NCI-H524 treated with DMSO at 0.1 percent for 48 hours (cell line): Measurements from ENCODE around the gene DUSP1.
"Not testable (repeated sequence)": the region's sequence is repeated elsewhere in the genome, so short reads cannot be mapped to it uniquely, and the experiment has no call there.

Experiments
- DNase-seq: peaks from one replicate; lab custom pipeline; 2025; lab: John Stamatoyannopoulos, UW

DUSP1 gene

DNA sequence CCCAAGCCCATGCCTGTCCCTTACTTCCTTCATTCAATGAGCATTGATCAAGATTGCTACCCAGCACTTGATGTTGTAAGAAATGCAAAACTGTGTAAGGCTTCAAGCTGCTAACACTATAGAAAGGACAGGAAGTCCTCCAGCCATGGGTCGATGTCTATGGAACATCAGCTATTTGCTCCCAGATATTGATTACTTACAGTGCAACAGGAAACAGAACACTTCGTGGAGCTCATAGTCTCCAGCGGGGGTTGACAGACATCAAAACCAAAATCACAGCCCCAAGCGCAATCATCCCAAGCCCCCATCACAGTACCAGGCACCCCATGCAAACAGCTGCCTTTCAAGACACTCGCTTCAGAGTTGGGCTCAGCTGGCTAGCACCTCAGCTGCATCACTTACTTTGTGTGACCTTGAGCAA is 26.8 kb upstream of the DUSP1 start:
- DNase-seq: no peak

DNA sequence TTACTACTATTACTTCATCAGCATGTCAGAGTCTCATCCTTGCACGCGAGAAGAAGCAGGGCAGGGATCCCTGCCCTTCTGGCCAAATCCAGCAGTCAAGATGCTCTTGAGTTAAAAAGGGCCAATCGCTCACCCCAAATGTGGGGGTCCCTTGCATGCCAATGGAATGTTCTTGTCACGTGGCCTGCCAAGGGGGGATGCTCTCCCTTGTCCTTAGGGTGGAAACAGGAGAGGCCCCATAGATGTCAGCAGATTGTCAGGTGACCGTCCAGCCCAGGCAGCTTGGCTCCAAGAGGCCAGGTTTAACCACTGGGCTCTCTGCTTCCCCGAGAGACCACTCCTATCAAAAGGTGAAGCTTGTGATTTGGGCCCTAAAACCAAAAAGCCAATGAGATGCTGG is 25.3 kb upstream of the DUSP1 start:
- no peak for DNase-seq

DNA sequence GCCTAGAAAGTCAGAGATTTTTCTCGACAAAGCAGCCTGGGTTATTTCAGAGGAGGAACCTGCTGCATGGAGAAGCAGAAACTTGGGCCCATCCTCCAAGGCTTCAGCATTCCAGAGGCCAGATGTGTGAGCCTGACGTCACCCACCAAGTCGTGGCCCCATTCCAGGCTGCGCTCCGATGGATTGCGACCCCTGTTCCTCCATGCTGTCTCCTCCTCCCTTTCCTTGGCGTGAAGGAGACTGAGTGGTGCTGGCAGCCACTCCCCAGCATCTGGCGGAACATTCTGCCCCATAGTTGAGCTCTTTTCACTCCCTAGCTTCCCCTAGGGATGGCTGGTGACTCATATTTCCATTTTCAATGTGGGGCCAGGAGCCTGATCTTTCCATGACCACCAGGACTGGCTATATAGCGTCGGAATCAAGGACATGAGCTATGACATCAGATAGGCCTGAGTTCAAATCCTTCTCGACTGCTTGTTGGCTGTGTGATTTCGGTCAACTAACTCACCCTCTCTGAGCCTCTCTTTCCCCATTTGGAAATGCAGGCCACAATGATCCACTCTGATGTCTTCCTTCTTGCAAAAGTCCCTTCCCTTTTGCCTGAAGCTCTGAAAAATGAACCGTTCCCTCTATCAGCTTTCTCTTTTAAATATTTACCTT is 24.5 kb upstream of the DUSP1 start:
- DNase-seq: peak; percentile 56

DNA sequence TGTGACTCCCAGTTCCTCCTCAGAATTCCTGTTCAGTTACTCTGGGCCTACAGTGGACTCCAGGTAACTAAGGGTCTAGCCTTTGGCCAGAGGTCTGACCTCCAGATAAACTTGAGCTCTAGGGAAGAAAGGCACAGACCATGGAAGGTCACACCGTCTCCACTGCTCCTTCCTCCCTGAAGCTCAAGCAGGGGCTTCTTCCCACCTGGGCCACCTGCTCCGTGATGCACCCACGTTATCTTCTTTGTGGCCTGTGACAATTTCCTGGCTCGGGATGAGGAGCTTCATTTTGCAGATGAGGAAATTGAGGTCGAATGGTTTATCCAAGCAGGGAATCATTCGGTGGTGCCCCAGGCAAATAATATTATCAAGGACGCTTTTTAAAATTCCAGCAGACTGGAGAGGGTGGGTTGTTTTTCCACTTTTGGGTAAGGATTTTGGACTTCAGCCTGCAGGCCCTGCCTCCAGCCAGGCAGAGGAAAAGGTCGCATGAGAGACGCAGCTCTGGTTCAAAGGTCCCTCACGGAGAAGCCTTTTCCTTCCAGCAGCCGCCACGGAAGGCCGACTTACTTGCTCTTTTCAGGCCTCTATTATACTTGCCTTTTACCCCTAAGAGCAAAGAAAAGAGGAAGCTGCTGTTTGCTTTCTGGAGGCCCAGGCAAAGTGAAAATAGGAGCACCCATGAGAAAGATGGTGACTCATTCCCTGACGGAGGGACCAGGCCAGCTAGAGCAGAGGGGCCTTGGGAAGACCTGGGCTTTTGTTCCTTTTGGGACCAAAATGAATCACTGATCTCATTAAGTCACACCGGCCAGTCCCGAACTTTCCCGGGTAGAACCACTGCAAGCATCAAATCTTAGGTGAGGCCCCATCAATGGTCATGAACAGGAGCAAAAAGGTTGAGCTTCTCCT is 22.8 kb upstream of the DUSP1 start:
- no peak for DNase-seq

DNA sequence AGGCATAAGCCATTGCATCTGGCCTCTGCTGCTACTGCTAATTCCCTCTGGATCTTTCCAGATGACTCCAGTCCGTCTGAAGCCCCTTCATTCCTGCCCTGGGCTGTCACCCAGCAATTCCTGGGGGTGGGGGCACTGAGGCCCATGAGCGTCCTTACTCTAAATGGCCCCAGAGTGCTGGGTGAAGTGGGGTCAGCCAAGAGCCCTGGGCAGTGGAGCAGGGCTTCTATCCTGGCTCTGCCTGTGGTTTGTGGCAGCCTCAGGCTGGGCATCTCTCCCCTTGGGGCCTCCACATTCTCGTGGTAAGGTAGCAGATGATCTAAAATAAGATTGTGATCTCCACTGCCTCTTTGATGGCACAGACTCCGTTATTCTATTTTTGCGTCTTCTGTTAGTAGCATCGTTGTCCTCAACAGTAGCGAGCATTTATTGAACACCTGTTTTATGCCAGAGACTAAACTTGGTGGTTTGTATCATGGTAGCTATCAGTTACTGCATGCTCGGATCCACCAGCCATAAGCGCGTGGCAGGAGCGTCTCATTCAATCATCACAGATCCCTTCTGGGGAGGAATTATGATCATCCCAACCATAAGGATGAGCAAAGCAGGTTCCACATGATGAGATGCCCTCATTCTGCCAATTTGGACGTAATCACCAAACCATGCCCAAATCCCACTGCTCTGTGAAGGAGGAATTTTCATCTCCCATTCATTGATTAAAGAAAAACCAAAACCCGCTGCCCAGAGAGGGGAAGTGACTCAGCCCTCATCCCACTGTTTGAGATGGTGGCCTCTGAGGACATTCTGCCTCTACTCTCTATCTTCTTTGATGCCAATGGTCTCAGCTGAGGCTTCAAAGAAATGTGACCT is 21.9 kb upstream of the DUSP1 start:
- no peak for DNase-seq

DNA sequence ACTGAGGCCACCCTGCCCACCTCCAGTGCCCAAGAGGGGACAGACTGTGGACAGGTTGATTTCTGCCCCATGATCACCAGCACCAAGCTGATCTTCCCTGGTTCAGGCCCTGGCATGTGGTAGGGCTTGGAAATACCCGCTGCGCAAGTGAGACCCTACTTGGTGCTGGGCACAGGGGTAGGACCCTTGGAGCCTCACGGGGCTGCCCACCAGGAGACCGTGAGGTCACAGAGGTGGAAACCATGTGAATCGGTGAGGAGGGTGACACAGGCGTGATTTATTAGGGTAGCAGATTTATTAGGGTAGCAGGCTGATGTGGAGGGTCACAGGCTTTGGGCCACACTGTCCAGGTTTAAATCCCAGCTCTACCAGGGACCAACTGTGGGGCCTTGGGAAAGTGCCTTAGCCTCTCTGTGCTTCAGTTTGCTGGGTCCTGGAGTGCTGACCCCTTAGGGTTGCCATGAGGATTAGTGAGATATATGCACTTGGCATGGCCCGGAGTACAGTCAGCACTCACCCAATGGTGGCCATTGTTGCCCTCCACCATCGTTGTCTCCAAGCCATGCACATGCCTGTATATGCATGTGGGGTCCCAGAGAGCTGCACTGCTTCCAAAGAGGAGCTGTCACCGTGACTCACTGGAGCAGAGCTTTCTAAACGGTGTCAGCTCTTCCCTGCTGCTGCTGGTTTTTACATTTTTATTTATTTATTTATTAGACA is 20.9 kb upstream of the DUSP1 start:
- no peak for DNase-seq

DNA sequence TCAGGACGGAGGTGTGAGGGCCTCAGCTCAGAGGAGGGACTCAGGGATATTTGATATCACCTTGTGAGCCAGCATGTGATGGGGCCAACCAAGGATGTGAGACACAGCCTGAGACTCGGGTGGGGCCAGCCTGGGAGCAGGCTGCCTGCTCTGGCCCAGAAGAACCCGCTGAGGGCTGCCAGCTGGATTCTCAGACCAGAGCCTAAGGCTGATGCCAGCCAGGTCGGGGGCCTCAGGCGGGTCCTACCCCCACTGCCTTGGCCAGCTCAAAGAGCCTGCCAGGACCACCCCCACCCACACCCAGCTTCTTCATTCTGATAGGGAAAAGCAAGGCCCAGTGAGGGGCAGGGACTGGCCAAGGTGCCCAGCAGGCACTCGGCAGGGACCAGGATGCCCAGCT is 20.3 kb upstream of the DUSP1 start:
- DNase-seq: no peak

DNA sequence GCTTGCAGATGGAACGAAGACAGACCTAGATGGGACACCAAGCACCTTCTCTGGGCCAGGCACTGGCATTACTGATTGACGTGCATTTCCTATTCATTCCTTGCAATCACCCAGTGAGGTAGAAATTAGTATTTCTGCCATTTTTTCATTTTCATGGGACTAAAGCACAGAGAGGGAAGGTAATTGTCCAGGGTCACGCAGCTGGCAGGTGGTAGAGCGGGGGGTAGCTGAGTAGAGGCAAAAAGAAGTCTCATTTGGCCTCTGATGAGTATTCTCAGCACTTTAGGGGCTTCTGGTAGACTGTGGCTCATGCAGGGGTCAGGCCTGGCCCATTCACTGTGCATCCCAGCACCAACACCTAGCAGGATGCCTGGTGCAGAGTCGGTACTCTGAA is 19.5 kb upstream of the DUSP1 start:
- no peak for DNase-seq

DNA sequence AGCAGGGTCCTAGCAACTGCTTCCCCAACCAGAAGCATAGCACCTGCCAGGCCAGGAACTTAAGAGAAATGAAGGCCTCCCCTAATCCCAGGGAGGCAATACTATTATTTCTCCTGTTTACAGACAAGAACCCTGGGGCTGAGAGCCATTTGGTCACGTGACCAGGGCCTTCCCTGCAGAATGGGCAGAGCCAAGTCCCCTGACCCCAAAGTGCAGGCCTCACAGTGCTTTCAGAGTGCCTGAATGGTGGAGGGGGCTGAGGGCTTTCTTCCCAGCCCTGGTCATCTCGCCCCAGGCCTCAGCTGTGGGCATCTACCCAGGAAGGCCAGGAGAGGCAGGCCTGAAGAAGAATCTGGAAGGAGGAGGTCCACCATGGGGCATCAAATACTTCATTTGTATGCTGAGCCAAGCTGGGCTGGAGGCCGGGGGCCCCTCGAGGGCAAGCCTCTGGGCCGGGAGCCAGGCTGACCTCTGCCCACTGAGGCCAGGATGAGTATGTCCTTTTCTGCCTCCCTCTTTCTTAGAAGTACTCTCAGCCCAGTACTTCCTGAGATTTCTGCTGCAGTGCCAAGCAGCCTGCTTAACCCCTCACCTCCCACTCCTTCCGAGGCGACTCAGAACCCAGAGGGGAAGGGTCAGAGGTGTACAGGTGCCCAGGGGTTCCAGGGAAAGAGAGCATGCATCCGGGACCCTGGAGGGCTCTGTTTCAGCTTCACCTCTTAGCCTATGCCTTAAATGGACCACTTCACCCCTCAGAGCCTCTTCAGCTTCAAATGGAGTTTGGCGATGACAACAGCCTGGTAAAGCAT is 18.9 kb upstream of the DUSP1 start:
- no peak for DNase-seq

DNA sequence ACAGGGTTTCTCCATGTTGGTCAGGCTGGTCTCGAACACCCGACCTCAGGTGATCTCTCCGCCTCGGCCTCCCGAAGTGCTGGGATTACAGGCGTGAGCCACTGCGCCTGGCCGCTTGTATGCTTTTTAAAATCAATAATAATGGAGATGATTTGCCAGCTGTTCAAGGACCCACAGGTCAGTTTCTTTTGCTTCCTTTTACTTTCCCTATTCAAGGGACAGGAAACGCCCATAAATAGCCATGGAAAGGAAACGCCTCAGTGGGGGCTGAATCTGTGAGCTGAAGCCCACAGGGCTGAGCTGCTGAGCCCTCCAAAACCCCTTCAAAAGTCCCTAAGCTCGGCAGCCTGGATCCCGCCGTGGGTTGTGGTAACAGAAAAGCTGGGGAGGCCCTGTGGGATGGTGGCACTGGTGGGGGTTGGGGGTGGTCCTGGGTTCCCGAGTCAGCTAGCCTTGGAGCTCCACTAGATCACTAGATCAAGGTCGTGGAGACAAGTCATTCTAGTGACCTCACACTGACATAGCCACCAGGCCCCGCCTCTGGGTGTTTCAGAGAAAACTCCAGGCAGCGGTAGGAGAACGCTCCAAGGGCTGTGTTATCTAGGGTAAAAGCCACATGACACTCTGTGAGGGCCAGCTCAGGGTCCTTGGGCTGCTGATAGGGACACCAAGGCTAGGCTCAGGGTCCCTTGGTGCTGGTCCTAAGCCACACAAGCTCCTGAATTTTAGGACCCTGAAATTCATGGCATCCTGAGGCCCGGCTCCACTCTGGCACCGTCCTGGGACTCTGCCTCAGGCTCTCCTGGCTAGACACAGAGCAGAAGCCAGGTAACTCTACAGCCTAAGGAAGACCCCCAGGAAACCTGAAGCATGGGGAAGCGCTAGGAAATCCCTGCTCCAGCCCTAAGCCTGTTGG is 18.0 kb upstream of the DUSP1 start:
- DNase-seq: no peak

DNA sequence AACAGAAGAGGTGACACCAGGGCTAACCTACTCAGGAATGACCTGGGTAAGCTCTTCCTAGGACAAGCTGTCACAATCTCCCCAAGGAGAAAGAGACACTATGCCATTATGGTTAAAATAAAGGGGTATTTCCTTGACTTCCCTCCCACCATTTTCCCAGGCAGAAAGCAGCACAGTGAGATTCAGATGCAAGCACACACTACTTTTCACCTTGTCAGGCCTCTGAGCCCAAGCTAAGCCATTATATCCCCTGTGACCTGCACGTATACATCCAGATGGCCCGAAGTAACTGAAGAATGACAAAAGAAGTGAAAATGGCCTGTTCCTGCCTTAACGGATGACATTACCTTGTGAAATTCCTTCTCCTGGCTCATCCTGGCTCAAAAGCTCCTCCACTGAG is 16.5 kb upstream of the DUSP1 start:
- not testable (repeated sequence) for DNase-seq

DNA sequence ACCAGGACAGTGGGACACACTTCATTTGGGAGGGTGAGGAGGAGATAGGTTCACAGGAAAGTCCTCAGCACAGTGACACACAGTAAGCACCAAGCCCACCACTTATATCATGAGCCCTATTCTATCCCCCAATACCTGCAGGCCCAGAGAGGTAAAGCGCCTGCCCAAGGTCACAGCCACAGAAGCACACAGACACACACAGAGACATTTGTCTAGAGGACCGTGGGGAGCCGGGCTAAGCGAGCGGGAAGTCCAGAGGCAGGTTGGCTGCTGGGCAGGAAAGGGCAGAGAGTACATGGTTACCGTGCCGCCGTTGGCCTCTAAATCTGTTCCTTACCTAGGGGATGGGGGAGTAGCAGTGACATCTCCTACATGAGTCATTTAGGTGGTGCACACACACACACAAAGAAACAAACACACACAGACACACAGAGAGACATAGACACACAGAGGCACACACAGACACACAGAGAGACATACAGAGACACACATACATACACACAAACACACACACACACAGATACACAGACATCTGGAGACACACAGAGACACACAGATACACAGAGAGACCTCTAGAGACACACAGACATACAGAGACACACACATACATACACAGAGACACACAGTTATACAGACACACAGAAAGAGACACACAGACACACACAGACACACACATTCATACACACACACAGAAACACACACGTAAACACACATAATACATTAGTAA is 15.9 kb upstream of the DUSP1 start:
- DNase-seq: no peak

DNA sequence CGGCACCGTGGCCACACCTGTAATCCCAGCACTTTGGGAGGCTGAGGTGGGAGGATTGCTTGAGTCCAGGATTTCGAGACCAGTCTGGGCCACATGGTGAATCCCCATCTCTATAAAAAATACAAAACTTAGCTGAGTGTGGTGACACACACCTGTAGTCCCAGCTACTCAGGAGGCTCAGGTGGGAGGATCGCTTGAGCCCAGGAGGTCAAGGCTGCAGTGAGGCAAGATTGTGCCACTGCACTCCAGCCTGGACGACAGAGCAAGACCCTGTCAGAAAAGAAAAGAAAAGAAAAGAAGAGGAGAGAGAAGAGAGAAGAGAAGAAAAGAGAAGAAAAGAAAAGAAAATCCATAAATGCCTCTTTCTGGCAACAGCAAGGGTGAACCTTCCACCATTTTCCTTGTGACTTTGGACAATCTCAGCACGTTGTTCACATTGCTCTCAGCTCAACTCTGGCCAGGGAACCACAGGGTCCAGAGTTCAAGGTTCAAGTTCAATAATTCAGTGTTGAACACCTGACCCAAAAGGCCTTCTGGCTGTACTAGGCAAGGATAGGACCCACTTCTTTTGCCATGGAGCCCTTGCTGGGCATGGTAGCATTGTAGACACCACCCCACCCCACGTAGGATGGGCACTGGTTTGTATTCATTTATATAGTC is 14.6 kb upstream of the DUSP1 start:
- no peak for DNase-seq

DNA sequence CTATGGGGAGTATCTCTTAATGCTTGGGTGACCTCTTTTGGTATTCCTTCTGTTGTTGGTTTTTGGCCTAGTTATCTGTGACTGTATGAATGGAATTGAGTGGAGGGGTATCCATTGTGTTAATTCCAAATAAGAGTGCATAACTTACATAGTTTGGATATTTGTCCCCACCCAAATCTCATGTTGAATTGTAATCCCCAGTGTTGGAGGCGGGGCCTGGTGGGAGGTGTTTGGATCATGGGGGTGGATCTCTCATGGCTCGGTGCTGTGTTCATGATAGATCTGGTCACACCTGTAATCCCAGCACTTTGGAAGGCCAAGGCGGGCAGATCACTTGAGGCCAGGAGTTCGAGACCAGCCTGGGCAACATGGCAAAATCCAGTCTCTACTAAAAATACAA is 13.2 kb upstream of the DUSP1 start:
- not testable (repeated sequence) for DNase-seq

DNA sequence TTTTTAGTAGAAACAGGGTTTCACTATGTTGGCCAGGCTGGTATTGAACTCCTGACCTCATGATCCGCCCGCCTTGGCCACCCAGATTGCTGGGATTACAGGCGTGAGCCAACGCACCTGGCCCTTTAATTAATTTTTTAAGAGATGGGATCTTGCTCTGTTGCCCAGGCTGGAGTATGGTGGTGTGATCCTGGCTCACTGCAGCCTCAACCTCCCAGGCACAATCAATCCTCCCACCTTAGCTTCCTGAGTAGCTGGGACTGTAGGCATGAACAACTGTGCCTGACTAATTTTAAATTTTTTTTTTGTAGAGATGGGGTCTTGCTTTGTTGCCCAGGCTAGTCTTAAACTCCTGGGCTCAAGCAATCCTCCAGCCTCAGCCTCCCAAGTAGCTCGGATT is 12.3 kb upstream of the DUSP1 start:
- DNase-seq: not testable (repeated sequence)

DNA sequence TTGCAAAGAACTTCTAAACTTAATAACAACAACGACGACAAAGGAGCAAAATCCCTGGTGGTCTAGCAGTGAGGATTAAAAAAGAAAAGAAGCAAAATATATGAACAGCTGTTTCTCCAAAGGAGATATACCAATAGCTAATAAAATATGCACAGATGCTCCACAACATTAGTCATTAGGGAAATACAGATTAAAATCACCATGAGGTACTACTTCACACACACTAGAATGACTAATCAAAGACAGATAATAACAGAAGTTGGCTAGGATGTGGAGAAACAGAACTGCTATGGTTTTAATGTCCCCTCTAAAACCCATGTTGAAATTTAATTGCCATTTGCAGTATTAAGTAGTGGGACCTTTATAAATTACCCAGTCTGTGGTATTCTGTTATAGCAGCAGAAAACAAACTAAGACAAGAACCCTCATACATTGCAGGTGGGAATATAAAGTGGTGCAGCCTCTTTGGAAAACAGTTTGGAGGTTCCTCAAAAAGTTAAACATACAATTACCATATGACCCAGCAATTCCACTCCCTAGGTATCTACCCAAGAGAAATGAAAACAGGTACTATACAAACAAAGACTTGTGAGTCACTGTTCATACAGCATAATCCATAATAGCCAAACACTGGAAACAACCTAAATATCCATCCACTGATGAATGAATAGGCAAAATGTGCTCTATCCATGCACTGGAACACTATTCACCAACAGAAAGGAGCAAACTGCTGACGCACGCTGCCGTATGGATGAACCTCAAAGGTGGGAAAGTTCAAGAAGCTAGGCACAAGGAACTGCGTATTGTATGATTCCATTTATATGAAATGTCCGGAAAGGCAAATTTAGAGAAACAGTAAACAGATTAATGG is 11.4 kb upstream of the DUSP1 start:
- peak; percentile 95 for DNase-seq

DNA sequence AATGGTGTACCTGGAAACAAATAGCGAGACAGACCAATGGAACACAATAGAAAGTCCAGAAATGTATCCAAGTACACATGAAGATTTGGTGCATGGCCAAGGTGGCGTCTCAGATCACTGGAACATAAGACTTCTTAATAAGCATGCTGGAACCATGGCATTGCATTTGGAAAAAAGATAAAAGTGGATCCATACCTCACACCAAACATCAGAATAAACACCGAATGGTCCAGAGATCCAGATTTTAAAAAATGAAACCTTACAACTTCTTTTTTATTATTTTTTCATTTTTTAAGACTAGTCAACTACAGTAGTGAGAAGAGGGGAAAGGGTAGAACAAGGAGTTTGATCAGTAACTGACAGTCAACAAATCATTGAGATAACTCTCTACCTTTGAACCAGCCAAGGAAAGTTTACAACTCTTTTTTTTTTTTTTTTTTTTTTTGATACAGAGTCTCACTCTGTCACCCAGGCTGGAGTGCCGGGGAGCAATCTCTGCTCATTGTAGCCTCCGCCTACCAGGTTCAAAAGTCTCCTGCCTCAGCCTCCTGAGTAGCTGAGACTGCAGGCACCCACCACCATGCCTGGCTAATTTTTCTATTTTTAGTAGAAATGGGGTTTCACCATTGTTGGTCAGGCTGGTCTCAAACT is 8.8 kb upstream of the DUSP1 start:
- DNase-seq: no peak
